Right lobe of liver (tissue), 6 donors: ENCODE results near the gene SOST. TPM values are rescaled to one million over a fixed set of nuclear protein-coding genes. Genes with fewer than 3 reads are reported as not detected.

Source experiments
- ATAC-seq, 4 donors: fragments of 200-7000 bp; cut with Tn5 transposase; one replicate each; pipeline ENCODE4 v1.9.1; 2020; ENCODE audit warnings: mild to moderate bottlenecking in 4 of 4, moderate library complexity in 4 of 4
- DNase-seq, 3 donors: peaks; one replicate each; pipeline ENCODE4 v3.0.0-alpha.2; 2020
- H3K27ac ChIP-seq, 3 donors: fragments of 200-600 bp; one replicate each; pipeline ENCODE4 v1.8.0; 2022
- H3K27me3 ChIP-seq, 2 donors: fragments of 200-600 bp; one replicate each; pipeline ENCODE4 v1.8.0; 2022
- H3K36me3 ChIP-seq, 4 donors: fragments of 200-600 bp; sonication (generic) in 1 of 4; one replicate each; pipeline versions ENCODE4 v1.5.1 to v1.8.0; 2017 to 2022; ENCODE audit warnings: control low read depth in 1 of 4
- H3K4me1 ChIP-seq, 4 donors: fragments of 200-600 bp; sonication (generic) in 1 of 4; one replicate each; pipeline versions ENCODE4 v1.5.1 to v1.8.0; 2017 to 2022; ENCODE audit warnings: control low read depth in 1 of 4
- H3K4me3 ChIP-seq, 3 donors: fragments of 200-600 bp; one replicate each; pipeline ENCODE4 v1.8.0; 2022
- H3K9me3 ChIP-seq, 4 donors: fragments of 200-600 bp; sonication (generic) in 1 of 4; one replicate each; pipeline versions ENCODE4 v1.5.1 to v1.8.0; 2017 to 2022; ENCODE audit warnings: control low read depth in 1 of 4
- CTCF ChIP-seq, 4 donors: fragments of 200-600 bp in 3 of 4; fragments of 450-650 bp in 1 of 4; IDR thresholded peaks; one replicate each; pipeline versions ENCODE4 v1.5.1 to v1.8.0; 2016 to 2022; ENCODE audit warnings: antibody characterized with exemption in 4 of 4, mild to moderate bottlenecking in 2 of 4
- POLR2A ChIP-seq: fragments of 450-650 bp; IDR thresholded peaks from one replicate; pipeline ENCODE4 v1.6.1; 2017; ENCODE audit warnings: antibody characterized with exemption, mild to moderate bottlenecking
- WGBS: methylation state at CpG from one replicate; pipeline ENCODE4 v1.1.6; 2018; ENCODE audit warnings: low coverage, low lambda C conversion rate; ENCODE audit not compliant: insufficient coverage; ENCODE audit errors: missing lambda C conversion rate; 5-methylcytosine and 5-hydroxymethylcytosine counted together
- intact Hi-C, 2 donors: fragments of 100-400 bp; cut with DNase I; formaldehyde crosslinking; loops; one replicate each; pipeline versions ENCODE4 v1.11.2 to v1.14.1; 2022
- total RNA-seq, 6 experiments: library from RNA; depleted of rRNA in 2 of 6; stranded (reverse); fragments of >200 nt in 2 of 6; fragmentation: NEBNext Ultra II Directional in 3 of 6; extraction: Animal tissue kit (Norgen Biotek cat#: 25700) in 3 of 6; gene quantifications; one replicate each; pipeline versions ENCODE4 v1.1.0 to v1.2.4, GENCODE V29; 2016 to 2023
- donor health status: DM: no; HTN: yes; CAD: no.
- donor health status: DM: no; HTN: no; CAD: no.
- donor health status: DM: no; HTN: no; CAD: no.
- donor health status: DM: no; HTN: yes; CAD: no.
- donor health status: DM: no; HTN: yes; CAD: no.

The SOST gene
- total RNA-seq, 6 experiments from 2014 or later = not detected

- no peak overlapping the region for H3K4me3 ChIP-seq
- no peak overlapping the region for H3K27ac ChIP-seq
- H3K36me3 ChIP-seq = peaks cover 0 to 27% (median 12%) of the 10 kb centered on the region in 4 donors
- DNase-seq (no peak), ATAC-seq (no peak)
- peaks cover 0 to 20% (median 3%) of the 10 kb centered on the region in 4 donors for H3K4me1 ChIP-seq
- 53% methylated on average over 3 of the region's 6 CpGs for WGBS
- intact Hi-C loops = loop anchor here in 1 of 2 donors (10.0 kb wide), 1 partner anchor 78 kb away; the partner anchor contains the start of gene CD300LG
- no peaks in the 10 kb centered on the region for H3K27me3 ChIP-seq
- no peak for TF ChIP-seq CTCF (IDR thresholded peaks at IDR 0.05)
- no peak for TF ChIP-seq POLR2A
- H3K9me3 ChIP-seq = no peaks in the 10 kb centered on the region
Measured at GRCh38 chr17:43767053-43767712, 8.6 kb upstream of the SOST start.

- 49% methylated on average over 6 of the region's 7 CpGs for WGBS
- DNase-seq (no peak), ATAC-seq (peak; percentile 25 to 38 (median 32))
- H3K9me3 ChIP-seq = no peaks in the 10 kb centered on the region
- H3K4me3 ChIP-seq = no peak overlapping the region
- TF ChIP-seq POLR2A (no peak), CTCF (IDR thresholded peaks at IDR 0.05) (peak; percentile 51 to 89 (median 78))
- H3K27ac ChIP-seq = no peak overlapping the region
- intact Hi-C loops = loop anchor here in 1 of 2 donors (10.0 kb wide), 1 partner anchor 78 kb away; the partner anchor contains the start of gene CD300LG
- peaks cover 0 to 16% (median 2%) of the 10 kb centered on the region in 4 donors for H3K4me1 ChIP-seq
- peaks cover 0 to 27% (median 12%) of the 10 kb centered on the region in 4 donors for H3K36me3 ChIP-seq
- H3K27me3 ChIP-seq = no peaks in the 10 kb centered on the region
Measured at GRCh38 chr17:43766413-43767052, 7.9 kb upstream of the SOST start.

- intact Hi-C loops = loop anchor here in 1 of 2 donors (10.0 kb wide), 1 partner anchor 84 kb away; the partner anchor contains the start of gene CD300LG
- peaks cover 0 to 2% (median 0%) of the 10 kb centered on the region in 4 donors for H3K4me1 ChIP-seq
- DNase-seq (peak; percentile 92), ATAC-seq (peak; percentile 97 to 100 (median 98))
- no peak overlapping the region for H3K27ac ChIP-seq
- H3K4me3 ChIP-seq = no peak overlapping the region
- TF ChIP-seq CTCF (IDR thresholded peaks at IDR 0.05) (peak; percentile 99 to 100 (median 100)), POLR2A (no peak)
- no peaks in the 10 kb centered on the region for H3K9me3 ChIP-seq
- WGBS = 2% methylated on average over 8 of the region's 10 CpGs
- H3K36me3 ChIP-seq = peaks cover 0 to 2% (median 0%) of the 10 kb centered on the region in 4 donors
- peaks cover 0 to 4% of the 10 kb centered on the region in 2 donors for H3K27me3 ChIP-seq
Measured at GRCh38 chr17:43760254-43760852, 1.8 kb upstream of the SOST start.

- intact Hi-C loops = loop anchor here (2.0 to 10.0 kb wide), 4 partner anchors 63 to 185 kb away; partner anchors contain the start of gene CD300LG (in 1 of the 2)
- Histone ChIP-seq H3K4me3 (no peak overlapping the region), H3K4me1 (peaks cover 0 to 6% (median 0%) of the 10 kb centered on the region in 4 donors), H3K27ac (no peak overlapping the region), H3K27me3 (peaks cover 0 to 9% of the 10 kb centered on the region in 2 donors), H3K9me3 (no peaks in the 10 kb centered on the region), H3K36me3 (no peaks in the 10 kb centered on the region)
- ATAC-seq (no peak), DNase-seq (no peak)
- WGBS = 43% methylated on average over 6 of the region's 7 CpGs
- TF ChIP-seq CTCF (IDR thresholded peaks at IDR 0.05) (no peak), POLR2A (no peak)
Measured at GRCh38 chr17:43759836-43760235, 1.2 kb upstream of the SOST start.
